CD8-positive, alpha-beta memory T cell (primary cell): ENCODE measurements around the gene FAM118A. TPM values are rescaled to one million over a fixed set of nuclear protein-coding genes. Genes with fewer than 3 reads are reported as not detected.

Source experiments
- CTCF ChIA-PET: fragments of 350-600 bp; sonication (Branson Sonifier 250); formaldehyde crosslinking; loops from one replicate; lab custom pipeline; 2021; ENCODE audit warnings: antibody characterized with exemption; lab: Charles Lee
- POLR2A ChIA-PET: fragments of 350-600 bp; sonication (Branson Sonifier 250); formaldehyde crosslinking; loops from one replicate; lab custom pipeline; 2021; ENCODE audit warnings: antibody characterized with exemption; lab: Charles Lee
- DNase-seq, 5 donors: peaks; one replicate each; pipeline versions ENCODE4 v3.0.0 to v3.0.0-alpha.2; 2020 to 2022; ENCODE audit warnings: mixed read lengths in 1 of 5
- H3K27ac ChIP-seq: one replicate; pipeline ENCODE4 v1.7.0; 2013; ENCODE audit warnings: low read depth, mild to moderate bottlenecking, low read length, moderate library complexity
- H3K27me3 ChIP-seq: 2 replicates; pipeline ENCODE4 v1.7.0; 2013; ENCODE audit warnings: low read length, mild to moderate bottlenecking; ENCODE audit not compliant: insufficient read depth, poor library complexity, severe bottlenecking
- H3K36me3 ChIP-seq: 2 replicates; pipeline ENCODE4 v1.7.0; 2013; ENCODE audit warnings: mild to moderate bottlenecking, low read length, moderate library complexity; ENCODE audit not compliant: insufficient read depth
- H3K4me1 ChIP-seq: 2 replicates; pipeline ENCODE4 v1.7.0; 2013; ENCODE audit warnings: mild to moderate bottlenecking, low read length, moderate library complexity; ENCODE audit not compliant: insufficient read depth
- H3K4me3 ChIP-seq: 2 replicates; pipeline ENCODE4 v1.7.0; 2013; ENCODE audit warnings: mild to moderate bottlenecking, low read length
- H3K9me3 ChIP-seq: 2 replicates; pipeline ENCODE4 v1.7.0; 2013; ENCODE audit warnings: mild to moderate bottlenecking, low read length
- H3K27ac Mint-ChIP-seq, 8 donors: one replicate each; pipeline ENCODE4 v1.8.0; 2020 to 2021; ENCODE audit warnings: mixed read lengths in 8 of 8, mild to moderate bottlenecking in 6 of 8, inconsistent platforms in 3 of 8, moderate library complexity in 3 of 8
- H3K27me3 Mint-ChIP-seq, 2 donors: one replicate each; pipeline ENCODE4 v1.8.0; 2020 to 2021; ENCODE audit warnings: mixed read lengths in 2 of 2, mild to moderate bottlenecking in 1 of 2, moderate library complexity in 1 of 2
- H3K36me3 Mint-ChIP-seq, 3 donors: one replicate each; pipeline ENCODE4 v1.8.0; 2020 to 2021; ENCODE audit warnings: mixed read lengths in 3 of 3, inconsistent platforms in 1 of 3, mild to moderate bottlenecking in 1 of 3
- H3K4me1 Mint-ChIP-seq, 3 donors: one replicate each; pipeline ENCODE4 v1.8.0; 2020 to 2021; ENCODE audit warnings: mixed read lengths in 3 of 3, inconsistent platforms in 1 of 3, mild to moderate bottlenecking in 1 of 3
- H3K4me3 Mint-ChIP-seq, 7 donors: one replicate each; pipeline ENCODE4 v1.8.0; 2020 to 2021; ENCODE audit warnings: mixed read lengths in 7 of 7, mild to moderate bottlenecking in 6 of 7, moderate library complexity in 4 of 7, inconsistent platforms in 2 of 7
- H3K9me3 Mint-ChIP-seq, 5 donors: one replicate each; pipeline ENCODE4 v1.8.0; 2020 to 2022; ENCODE audit warnings: mixed read lengths in 5 of 5, mild to moderate bottlenecking in 3 of 5, moderate library complexity in 2 of 5, inconsistent platforms in 1 of 5
- polyA plus RNA-seq: library from polyadenylated mRNA; unstranded; fragments of 300-500 nt; fragmentation: Illumina TruSeq; gene quantifications from one replicate; pipeline ENCODE4 v1.2.3, GENCODE V29; 2021
- total RNA-seq, 2 experiments: library from RNA; stranded (reverse); gene quantifications; one replicate each; pipeline ENCODE4 v1.2.3, GENCODE V29; 2021

FAM118A gene
- total and polyA plus RNA-seq, 3 experiments from 2014 or later: 27.8 to 28.4 (median 28.1) TPM

- H3K9me3 Mint-ChIP-seq: no peaks in the 10 kb centered on the region
- no peaks in the 10 kb centered on the region for H3K27me3 ChIP-seq
- peaks cover 20% of the 10 kb centered on the region for H3K4me1 ChIP-seq
- ChIA-PET POLR2A (no interaction called here), CTCF (no interaction called here)
- H3K4me3 ChIP-seq: no peak overlapping the region
- no peak for DNase-seq
- peaks cover 8 to 16% (median 15%) of the 10 kb centered on the region in 3 donors for H3K4me1 Mint-ChIP-seq
- H3K36me3 Mint-ChIP-seq: no peaks in the 10 kb centered on the region
- no peaks in the 10 kb centered on the region for H3K9me3 ChIP-seq
- H3K27ac Mint-ChIP-seq: peak overlapping the region in 3 of 8 donors; percentile 33 to 77 (median 50)
- H3K36me3 ChIP-seq: no peaks in the 10 kb centered on the region
- no peak overlapping the region for H3K4me3 Mint-ChIP-seq
- no peaks in the 10 kb centered on the region for H3K27me3 Mint-ChIP-seq
- no peak overlapping the region for H3K27ac ChIP-seq
Observed at GRCh38 chr22:45295492-45295891, 14.2 kb upstream of the FAM118A start.

- peaks cover 20% of the 10 kb centered on the region for H3K4me1 ChIP-seq
- Mint-ChIP-seq H3K9me3 (no peaks in the 10 kb centered on the region), H3K27ac (peak overlapping the region; percentile 64 to 88 (median 78)), H3K4me3 (peak overlapping the region in 6 of 7 donors; percentile 23 to 52 (median 44)), H3K27me3 (no peaks in the 10 kb centered on the region), H3K4me1 (peaks cover 8 to 16% (median 15%) of the 10 kb centered on the region in 3 donors), H3K36me3 (no peaks in the 10 kb centered on the region)
- peak in 4 of 5 donors; percentile 13 to 66 (median 49) for DNase-seq
- H3K27me3 ChIP-seq: no peaks in the 10 kb centered on the region
- H3K27ac ChIP-seq: no peak overlapping the region
- H3K36me3 ChIP-seq: no peaks in the 10 kb centered on the region
- H3K9me3 ChIP-seq: no peaks in the 10 kb centered on the region
- ChIA-PET POLR2A (interaction anchor here (0.6 to 1.2 kb wide), 3 partner anchors 10 to 20 kb away, joined by 3 to 6 read pairs (median 3); partner anchors contain the start of gene FAM118A), CTCF (no interaction called here)
- H3K4me3 ChIP-seq: peak overlapping the region; percentile 44
Observed at GRCh38 chr22:45296628-45297297, 13.0 kb upstream of the FAM118A start.

- H3K36me3 ChIP-seq: no peaks in the 10 kb centered on the region
- peaks cover 20% of the 10 kb centered on the region for H3K4me1 ChIP-seq
- H3K36me3 Mint-ChIP-seq: no peaks in the 10 kb centered on the region
- H3K27me3 ChIP-seq: no peaks in the 10 kb centered on the region
- peak overlapping the region in 1 of 8 donors; percentile 33 for H3K27ac Mint-ChIP-seq
- no peaks in the 10 kb centered on the region for H3K9me3 Mint-ChIP-seq
- no peak overlapping the region for H3K27ac ChIP-seq
- no peaks in the 10 kb centered on the region for H3K27me3 Mint-ChIP-seq
- no peaks in the 10 kb centered on the region for H3K9me3 ChIP-seq
- DNase-seq: no peak
- ChIA-PET POLR2A (no interaction called here), CTCF (no interaction called here)
- peak overlapping the region in 1 of 7 donors; percentile 3 for H3K4me3 Mint-ChIP-seq
- no peak overlapping the region for H3K4me3 ChIP-seq
- peaks cover 8 to 16% (median 15%) of the 10 kb centered on the region in 3 donors for H3K4me1 Mint-ChIP-seq
Observed at GRCh38 chr22:45298934-45299505, 10.7 kb upstream of the FAM118A start.

- H3K4me1 Mint-ChIP-seq: no peaks in the 10 kb centered on the region
- no peaks in the 10 kb centered on the region for H3K27me3 Mint-ChIP-seq
- no peaks in the 10 kb centered on the region for H3K9me3 ChIP-seq
- H3K27ac Mint-ChIP-seq: peak overlapping the region in 1 of 8 donors; percentile 70
- H3K27ac ChIP-seq: no peak overlapping the region
- H3K36me3 ChIP-seq: no peaks in the 10 kb centered on the region
- CTCF ChIA-PET: no interaction called here
- POLR2A ChIA-PET: no interaction called here
- H3K4me3 ChIP-seq: no peak overlapping the region
- H3K36me3 Mint-ChIP-seq: no peaks in the 10 kb centered on the region
- no peak for DNase-seq
- H3K4me1 ChIP-seq: peaks cover 4% of the 10 kb centered on the region
- H3K9me3 Mint-ChIP-seq: no peaks in the 10 kb centered on the region
- no peaks in the 10 kb centered on the region for H3K27me3 ChIP-seq
- no peak overlapping the region for H3K4me3 Mint-ChIP-seq
Observed at GRCh38 chr22:45302751-45303150, 7.0 kb upstream of the FAM118A start.

GRCh38 chr22:45303181-45303580 lies 6.6 kb upstream of the FAM118A start:
- no peaks in the 10 kb centered on the region for H3K36me3 Mint-ChIP-seq
- Histone ChIP-seq H3K36me3 (no peaks in the 10 kb centered on the region), H3K27ac (no peak overlapping the region), H3K4me3 (no peak overlapping the region), H3K27me3 (no peaks in the 10 kb centered on the region), H3K4me1 (peaks cover 4% of the 10 kb centered on the region), H3K9me3 (no peaks in the 10 kb centered on the region)
- POLR2A ChIA-PET: no interaction called here
- no peaks in the 10 kb centered on the region for H3K27me3 Mint-ChIP-seq
- H3K27ac Mint-ChIP-seq: no peak overlapping the region
- CTCF ChIA-PET: no interaction called here
- no peaks in the 10 kb centered on the region for H3K9me3 Mint-ChIP-seq
- H3K4me3 Mint-ChIP-seq: no peak overlapping the region
- no peaks in the 10 kb centered on the region for H3K4me1 Mint-ChIP-seq
- DNase-seq: no peak

GRCh38 chr22:45304971-45305370 lies 4.8 kb upstream of the FAM118A start:
- CTCF ChIA-PET: no interaction called here
- DNase-seq: no peak
- no peaks in the 10 kb centered on the region for H3K36me3 ChIP-seq
- no peak overlapping the region for H3K27ac ChIP-seq
- no peaks in the 10 kb centered on the region for H3K27me3 ChIP-seq
- POLR2A ChIA-PET: no interaction called here
- Mint-ChIP-seq H3K27ac (peak overlapping the region in 1 of 8 donors; percentile 70), H3K4me1 (peaks cover 10 to 11% (median 10%) of the 10 kb centered on the region in 3 donors), H3K27me3 (no peaks in the 10 kb centered on the region), H3K9me3 (no peaks in the 10 kb centered on the region), H3K4me3 (no peak overlapping the region), H3K36me3 (peaks cover 0 to 2% (median 0%) of the 10 kb centered on the region in 3 donors)
- no peaks in the 10 kb centered on the region for H3K9me3 ChIP-seq
- H3K4me3 ChIP-seq: no peak overlapping the region
- peaks cover 9% of the 10 kb centered on the region for H3K4me1 ChIP-seq

- Mint-ChIP-seq H3K4me1 (peaks cover 12 to 13% (median 12%) of the 10 kb centered on the region in 3 donors), H3K36me3 (peaks cover 0 to 4% (median 0%) of the 10 kb centered on the region in 3 donors), H3K9me3 (no peaks in the 10 kb centered on the region), H3K4me3 (no peak overlapping the region), H3K27me3 (no peaks in the 10 kb centered on the region), H3K27ac (peak overlapping the region in 1 of 8 donors; percentile 76)
- H3K4me3 ChIP-seq: no peak overlapping the region
- no peaks in the 10 kb centered on the region for H3K27me3 ChIP-seq
- H3K9me3 ChIP-seq: no peaks in the 10 kb centered on the region
- POLR2A ChIA-PET: no interaction called here
- CTCF ChIA-PET: no interaction called here
- no peak for DNase-seq
- no peaks in the 10 kb centered on the region for H3K36me3 ChIP-seq
- no peak overlapping the region for H3K27ac ChIP-seq
- peaks cover 12% of the 10 kb centered on the region for H3K4me1 ChIP-seq
Observed at GRCh38 chr22:45305456-45306075, 4.2 kb upstream of the FAM118A start.

- H3K4me3 Mint-ChIP-seq: no peak overlapping the region
- peaks cover 17 to 19% (median 18%) of the 10 kb centered on the region in 3 donors for H3K4me1 Mint-ChIP-seq
- H3K36me3 Mint-ChIP-seq: peaks cover 0 to 9% (median 0%) of the 10 kb centered on the region in 3 donors
- no peaks in the 10 kb centered on the region for H3K27me3 Mint-ChIP-seq
- Histone ChIP-seq H3K36me3 (no peaks in the 10 kb centered on the region), H3K27ac (no peak overlapping the region), H3K4me1 (peaks cover 18% of the 10 kb centered on the region), H3K4me3 (no peak overlapping the region), H3K27me3 (no peaks in the 10 kb centered on the region), H3K9me3 (no peaks in the 10 kb centered on the region)
- CTCF ChIA-PET: no interaction called here
- POLR2A ChIA-PET: no interaction called here
- no peak overlapping the region for H3K27ac Mint-ChIP-seq
- H3K9me3 Mint-ChIP-seq: no peaks in the 10 kb centered on the region
- DNase-seq: no peak
Observed at GRCh38 chr22:45306139-45306538, 3.6 kb upstream of the FAM118A start.
